Measurements from ENCODE around the gene SIN3A. TPM values are rescaled to one million over a fixed set of nuclear protein-coding genes. Genes with fewer than 3 reads are reported as not detected.

SIN3A gene
- total and polyA plus RNA-seq, 2 of the 4 experiments (the other 2 are of a cell fraction) = 21.2 to 31.5 TPM

DNA sequence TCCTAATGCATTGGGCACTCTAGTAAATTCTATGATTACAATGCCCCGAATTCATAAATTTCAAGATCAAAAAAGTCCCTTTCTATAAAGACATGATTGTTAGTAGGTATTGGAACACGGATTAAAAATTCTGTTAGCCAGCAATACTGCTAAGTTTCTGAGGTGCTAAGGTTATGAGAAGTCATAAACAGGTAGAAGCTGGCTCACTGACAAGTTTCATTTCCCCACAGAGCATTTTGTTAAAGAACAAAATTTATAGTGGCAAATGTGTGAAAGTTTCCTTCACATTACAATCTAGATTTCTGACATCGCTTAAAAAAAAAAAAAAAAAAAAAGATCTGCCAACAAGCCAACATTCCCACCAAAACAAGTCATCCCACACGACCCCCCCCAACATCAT is 70.7 kb downstream of the SIN3A start:
- Histone ChIP-seq H3K36me3 (ENCODE audit: control insufficient read depth, insufficient read depth, low read length) (peaks cover 26% of the 10 kb centered on the region), H3K4me3 (ENCODE audit: insufficient read depth, low read depth, low read length) (no peak overlapping the region), H3K9me1 (ENCODE audit: insufficient read depth, low read length) (peaks cover 5% of the 10 kb centered on the region; the same call in 1 of the 2 replicates), H4K20me1 (ENCODE audit: insufficient read depth, low read length) (no peaks in the 10 kb centered on the region), H2BK20ac (ENCODE audit: low read depth, low read length) (no peak overlapping the region), H2BK15ac (ENCODE audit: low read depth, low read length) (no peak overlapping the region), H3K18ac (ENCODE audit: low read depth, low read length) (no peak overlapping the region), H3K79me1 (ENCODE audit: low read depth in 1 of 2, low read length in 2 of 2) (peaks cover 5 to 8% of the 10 kb centered on the region in 2 experiments; a peak in 3 of 4 replicates), H3K4ac (ENCODE audit: low read depth, low read length) (no peak overlapping the region), H4K8ac (ENCODE audit: low read depth in 2 of 2, low read length in 2 of 2) (no peak overlapping the region), H3K9me3 (ENCODE audit: control insufficient read depth, insufficient read depth, low read length) (no peaks in the 10 kb centered on the region), H3K9ac (ENCODE audit: low read depth, low read length) (no peak overlapping the region), H3K4me1 (ENCODE audit: control insufficient read depth, insufficient read depth, low read length) (no peaks in the 10 kb centered on the region), H3K4me2 (ENCODE audit: low read depth, low read length) (no peak overlapping the region), H3K14ac (replicated peaks; ENCODE audit: low read depth, low read length) (no peak overlapping the region), H3K23ac (ENCODE audit: low read depth, low read length) (no peak overlapping the region), H2AK5ac (ENCODE audit: low read depth, low read length) (no peak overlapping the region), H4K91ac (ENCODE audit: insufficient read depth, low read depth, low read length) (no peak overlapping the region), H2AK9ac (replicated peaks; ENCODE audit: low read depth, low read length, poor library complexity) (no peak overlapping the region), H3K56ac (ENCODE audit: extremely low read depth, insufficient read depth, low read length) (no peak overlapping the region), H2AFZ (replicated peaks; ENCODE audit: low read length, poor library complexity) (no peak overlapping the region), H3K27me3 (ENCODE audit: control insufficient read depth, insufficient read depth, low read length) (no peaks in the 10 kb centered on the region), H4K5ac (ENCODE audit: low read depth, low read length) (no peak overlapping the region), H3K27ac (ENCODE audit: insufficient read depth, low read length) (no peak overlapping the region), H2BK120ac (ENCODE audit: low read depth, low read length) (no peak overlapping the region), H2BK5ac (ENCODE audit: low read depth, low read length, poor library complexity, severe bottlenecking) (no peak overlapping the region)
- no TSS peak for BruUV-seq (replicated peaks)
- POLR2A ChIA-PET (ENCODE audit: unreplicated experiment) = no interaction called here
- intact Hi-C loops (cut with micrococcal nuclease) (no loop called here), dilution Hi-C loops (cut with HindIII; ENCODE audit: low sequenced_read_pairs, unreplicated experiment) (no loop called here), in situ Hi-C loops (cut with MboI; ENCODE audit: low sequenced_read_pairs) (no loop called here)
- ATAC-seq (ENCODE audit: low read depth) = no peak
- no peak for TF ChIP-seq FOS (IDR thresholded peaks at IDR 0.05; ENCODE audit: low read depth, low read length)
- TF ChIP-seq CHD1 (IDR thresholded peaks at IDR 0.05; ENCODE audit: low read depth, low read length) = no peak
- no peak for TF ChIP-seq CEBPB (IDR thresholded peaks at IDR 0.05; ENCODE audit: low read depth, low read length)
- no peak for TF ChIP-seq NFE2L2 (IDR thresholded peaks at IDR 0.05; ENCODE audit: low read depth, low read length)
- TF ChIP-seq, protein P1, sequence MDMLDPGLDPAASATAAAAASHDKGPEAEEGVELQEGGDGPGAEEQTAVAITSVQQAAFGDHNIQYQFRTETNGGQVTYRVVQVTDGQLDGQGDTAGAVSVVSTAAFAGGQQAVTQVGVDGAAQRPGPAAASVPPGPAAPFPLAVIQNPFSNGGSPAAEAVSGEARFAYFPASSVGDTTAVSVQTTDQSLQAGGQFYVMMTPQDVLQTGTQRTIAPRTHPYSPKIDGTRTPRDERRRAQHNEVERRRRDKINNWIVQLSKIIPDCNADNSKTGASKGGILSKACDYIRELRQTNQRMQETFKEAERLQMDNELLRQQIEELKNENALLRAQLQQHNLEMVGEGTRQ (IDR thresholded peaks at IDR 0.05; ENCODE audit: low read depth, low read length) = no peak
- TF ChIP-seq, protein P2, sequence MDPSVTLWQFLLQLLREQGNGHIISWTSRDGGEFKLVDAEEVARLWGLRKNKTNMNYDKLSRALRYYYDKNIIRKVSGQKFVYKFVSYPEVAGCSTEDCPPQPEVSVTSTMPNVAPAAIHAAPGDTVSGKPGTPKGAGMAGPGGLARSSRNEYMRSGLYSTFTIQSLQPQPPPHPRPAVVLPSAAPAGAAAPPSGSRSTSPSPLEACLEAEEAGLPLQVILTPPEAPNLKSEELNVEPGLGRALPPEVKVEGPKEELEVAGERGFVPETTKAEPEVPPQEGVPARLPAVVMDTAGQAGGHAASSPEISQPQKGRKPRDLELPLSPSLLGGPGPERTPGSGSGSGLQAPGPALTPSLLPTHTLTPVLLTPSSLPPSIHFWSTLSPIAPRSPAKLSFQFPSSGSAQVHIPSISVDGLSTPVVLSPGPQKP (IDR thresholded peaks at IDR 0.05; ENCODE audit: borderline replicate concordance, low read depth, low read length) = no peak
- no peak for TF ChIP-seq RFX5 (IDR thresholded peaks at IDR 0.05; ENCODE audit: low read depth, low read length)
- no peak for TF ChIP-seq RCOR1 (IDR thresholded peaks at IDR 0.05; ENCODE audit: insufficient replicate concordance, low read length)
- no peak for TF ChIP-seq BHLHE40 (IDR thresholded peaks at IDR 0.05; ENCODE audit: low read depth, low read length)
- no peak for TF ChIP-seq RAD21 (IDR thresholded peaks at IDR 0.05; ENCODE audit: low read length)
- TF ChIP-seq MAZ (IDR thresholded peaks at IDR 0.05; ENCODE audit: borderline replicate concordance, low read depth, low read length) = no peak
- TF ChIP-seq SMC3 (IDR thresholded peaks at IDR 0.05; ENCODE audit: low read depth, low read length) = no peak
- TF ChIP-seq POLR2A (IDR thresholded peaks at IDR 0.05; ENCODE audit: low read depth, low read length) = no peak
- TF ChIP-seq MAFK (IDR thresholded peaks at IDR 0.05; ENCODE audit: low read depth, low read length) = no peak
- TF ChIP-seq CTCF (conservative IDR thresholded peaks at IDR 0.05; ENCODE audit: low read depth, low read length) = no peak
- no peak for TF ChIP-seq MXI1 (IDR thresholded peaks at IDR 0.05; ENCODE audit: borderline replicate concordance, low read depth, low read length)
- DNase-seq = no peak
- no CpG with 5 or more reads among the region's 4 CpGs for WGBS, 2 experiments (ENCODE audit: extremely low coverage in 2 of 2, insufficient read length in 1 of 2)
- CTCF ChIA-PET = interaction anchor here (0.7 kb wide), 1 partner anchor 16 kb away, joined by 3 read pairs; no protein-coding TSS in a partner anchor

Measured in IMR-90 (cell line).